ENCODE data around the gene C22orf31. TPM values are rescaled to one million over a fixed set of nuclear protein-coding genes. Genes with fewer than 3 reads are reported as not detected.

Gene C22orf31
- total RNA-seq, 1 experiment from 2014 or later = not detected

GRCh38 chr22:29096736-29097669, 35.4 kb upstream of the C22orf31 start:
- H3K4me2 ChIP-seq (ENCODE audit: low read length) = no peak overlapping the region
- no peaks in the 10 kb centered on the region for H3K9me2 ChIP-seq (ENCODE audit: insufficient read depth)
- DNase-seq (ENCODE audit: low read depth, low spot score) (no peak), ATAC-seq (no peak)
- no TSS peak for BruUV-seq (replicated peaks)
- no peak overlapping the region for H3K9ac ChIP-seq (ENCODE audit: low read length)
- POLR2A ChIA-PET = no interaction called here
- H2AFZ ChIP-seq (ENCODE audit: low read depth, low read length, poor library complexity, severe bottlenecking) = no peak overlapping the region
- H3K27me3 ChIP-seq (ENCODE audit: insufficient read depth, low read length) = no peaks in the 10 kb centered on the region
- RAD21 ChIA-PET (ENCODE audit: low non-redundant PET in 1 of 2, low total read pairs in 2 of 2, uncharacterized antibody in 2 of 2, unreplicated experiment in 2 of 2) = no interaction called here
- no peaks in the 10 kb centered on the region for H4K20me1 ChIP-seq (ENCODE audit: insufficient read depth)
- CTCF ChIA-PET = no interaction called here
- no peaks in the 10 kb centered on the region for H3K9me3 ChIP-seq (ENCODE audit: control insufficient read depth in 1 of 2, insufficient read depth in 1 of 2, low read depth in 1 of 2, low read length in 2 of 2)
- peaks cover 3 to 5% of the 10 kb centered on the region in 2 experiments; a peak in 3 of 4 replicates for H3K4me1 ChIP-seq (ENCODE audit: control insufficient read depth in 1 of 2, insufficient read depth in 2 of 2, low read length in 2 of 2)
- H3K36me3 ChIP-seq (ENCODE audit: control insufficient read depth in 1 of 2, insufficient read depth in 2 of 2, low read length in 2 of 2) = no peaks in the 10 kb centered on the region
- no peaks in the 10 kb centered on the region for H3K79me2 ChIP-seq (ENCODE audit: insufficient read depth, low read length)
- intact Hi-C loops (cut with micrococcal nuclease) = no loop called here
- no peak overlapping the region for H3K4me3 ChIP-seq (replicated peaks in 1 of 2; ENCODE audit: low read depth in 1 of 2, low read length in 2 of 2)
- H3K27ac ChIP-seq (ENCODE audit: low read depth, low read length) = no peak overlapping the region
- TF ChIP-seq REST (IDR thresholded peaks at IDR 0.05; ENCODE audit: low read depth) (no peak), YY1 (IDR thresholded peaks at IDR 0.05; ENCODE audit: extremely low read depth, insufficient replicate concordance, low read depth, low read length) (no peak), CTCF (IDR thresholded peaks at IDR 0.05 in 2 of 3, conservative IDR thresholded peaks at IDR 0.05 in 1 of 3; ENCODE audit: borderline replicate concordance in 1 of 3, insufficient read depth in 1 of 3, low read depth in 2 of 3, low read length in 2 of 3) (no peak), SRF (IDR thresholded peaks at IDR 0.05; ENCODE audit: low read depth) (no peak), RAD21 (IDR thresholded peaks at IDR 0.05; ENCODE audit: low read depth) (no peak), POLR2A (IDR thresholded peaks at IDR 0.05; ENCODE audit: borderline replicate concordance, extremely low read depth, insufficient read depth, insufficient read length) (no peak), EZH2 (IDR thresholded peaks at IDR 0.05) (no peak), ELF1 (IDR thresholded peaks at IDR 0.05; ENCODE audit: borderline replicate concordance, low read depth) (no peak), JUND (IDR thresholded peaks at IDR 0.05) (no peak), SP1 (IDR thresholded peaks at IDR 0.05; ENCODE audit: low read depth) (no peak), CBX3 (IDR thresholded peaks at IDR 0.05; ENCODE audit: low read depth) (no peak), EGR1 (IDR thresholded peaks at IDR 0.05; ENCODE audit: low read depth) (no peak), MAX (IDR thresholded peaks at IDR 0.05) (no peak), ZFX (IDR thresholded peaks at IDR 0.05) (no peak), FOSL1 (IDR thresholded peaks at IDR 0.05; ENCODE audit: low read depth) (no peak), POLR2AphosphoS5 (IDR thresholded peaks at IDR 0.05; ENCODE audit: low read depth, low read length) (no peak), TCF7L2 (IDR thresholded peaks at IDR 0.05; ENCODE audit: borderline replicate concordance, extremely low read depth, insufficient read depth, insufficient read length) (no peak)
- TF ChIP-seq, protein P1, sequence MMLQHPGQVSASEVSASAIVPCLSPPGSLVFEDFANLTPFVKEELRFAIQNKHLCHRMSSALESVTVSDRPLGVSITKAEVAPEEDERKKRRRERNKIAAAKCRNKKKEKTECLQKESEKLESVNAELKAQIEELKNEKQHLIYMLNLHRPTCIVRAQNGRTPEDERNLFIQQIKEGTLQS (IDR thresholded peaks at IDR 0.05) = no peak
- TF ChIP-seq, protein P2, sequence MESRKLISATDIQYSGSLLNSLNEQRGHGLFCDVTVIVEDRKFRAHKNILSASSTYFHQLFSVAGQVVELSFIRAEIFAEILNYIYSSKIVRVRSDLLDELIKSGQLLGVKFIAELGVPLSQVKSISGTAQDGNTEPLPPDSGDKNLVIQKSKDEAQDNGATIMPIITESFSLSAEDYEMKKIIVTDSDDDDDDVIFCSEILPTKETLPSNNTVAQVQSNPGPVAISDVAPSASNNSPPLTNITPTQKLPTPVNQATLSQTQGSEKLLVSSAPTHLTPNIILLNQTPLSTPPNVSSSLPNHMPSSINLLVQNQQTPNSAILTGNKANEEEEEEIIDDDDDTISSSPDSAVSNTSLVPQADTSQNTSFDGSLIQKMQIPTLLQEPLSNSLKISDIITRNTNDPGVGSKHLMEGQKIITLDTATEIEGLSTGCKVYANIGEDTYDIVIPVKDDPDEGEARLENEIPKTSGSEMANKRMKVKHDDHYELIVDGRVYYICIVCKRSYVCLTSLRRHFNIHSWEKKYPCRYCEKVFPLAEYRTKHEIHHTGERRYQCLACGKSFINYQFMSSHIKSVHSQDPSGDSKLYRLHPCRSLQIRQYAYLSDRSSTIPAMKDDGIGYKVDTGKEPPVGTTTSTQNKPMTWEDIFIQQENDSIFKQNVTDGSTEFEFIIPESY (IDR thresholded peaks at IDR 0.05; ENCODE audit: extremely low read depth, insufficient replicate concordance, low read length) = no peak

Data from HCT116 (cell line).